ENCODE results near the gene CCDC158. TPM values are rescaled to one million over a fixed set of nuclear protein-coding genes. Genes with fewer than 3 reads are reported as not detected.

The CCDC158 gene
- total RNA-seq, 3 donors from 2014 or later (not counting 1 experiment from before 2014, with no cell fraction given) = not detected

- no peak overlapping the region for H3K4me3 ChIP-seq (ENCODE audit: low read length)
- H3K4me1 Mint-ChIP-seq = no peaks in the 10 kb centered on the region
- peaks cover 2% of the 10 kb centered on the region for H3K27me3 ChIP-seq (ENCODE audit: control insufficient read depth, insufficient read depth, low read length)
- peaks cover 6 to 18% of the 10 kb centered on the region in 2 donors for H3K27me3 Mint-ChIP-seq (ENCODE audit: low read depth in 2 of 2)
- no peak for DNase-seq
- no peaks in the 10 kb centered on the region for H3K36me3 ChIP-seq (ENCODE audit: control insufficient read depth, insufficient read depth, low read length)
- WGBS (ENCODE audit: insufficient coverage) = 84% methylated on average over 3 of the region's 4 CpGs
- peaks cover 0 to under 1% of the 10 kb centered on the region in 2 donors for H3K9me3 Mint-ChIP-seq
- no peaks in the 10 kb centered on the region for H3K4me1 ChIP-seq (ENCODE audit: control insufficient read depth, insufficient read depth, low read length)
- peaks cover 5% of the 10 kb centered on the region for H3K36me3 Mint-ChIP-seq
- no peaks in the 10 kb centered on the region for H3K9me3 ChIP-seq (ENCODE audit: control insufficient read depth, insufficient read depth, low read length)
- intact Hi-C loops (cut with micrococcal nuclease) = no loop called here
- H3K4me3 Mint-ChIP-seq = no peak overlapping the region
- TF ChIP-seq CTCF (IDR thresholded peaks at IDR 0.05) = no peak
- ATAC-seq = no peak
- H3K27ac Mint-ChIP-seq = no peak overlapping the region
- no peak overlapping the region for H3K27ac ChIP-seq (ENCODE audit: low read length)
Measured at GRCh38 chr4:76384052-76384451, 36.9 kb downstream of the CCDC158 start.

GRCh38 chr4:76383001-76383400 lies 37.9 kb downstream of the CCDC158 start:
- Histone ChIP-seq H3K36me3 (ENCODE audit: control insufficient read depth, insufficient read depth, low read length) (no peaks in the 10 kb centered on the region), H3K4me1 (ENCODE audit: control insufficient read depth, insufficient read depth, low read length) (no peaks in the 10 kb centered on the region), H3K4me3 (ENCODE audit: low read length) (no peak overlapping the region), H3K9me3 (ENCODE audit: control insufficient read depth, insufficient read depth, low read length) (no peaks in the 10 kb centered on the region), H3K27me3 (ENCODE audit: control insufficient read depth, insufficient read depth, low read length) (peaks cover 2% of the 10 kb centered on the region), H3K27ac (ENCODE audit: low read length) (no peak overlapping the region)
- peaks cover 0 to 2% of the 10 kb centered on the region in 2 donors for H3K4me1 Mint-ChIP-seq
- H3K36me3 Mint-ChIP-seq = no peaks in the 10 kb centered on the region
- H3K4me3 Mint-ChIP-seq = no peak overlapping the region
- ATAC-seq (no peak), DNase-seq (no peak)
- no peaks in the 10 kb centered on the region for H3K9me3 Mint-ChIP-seq
- 89% methylated on average over 1 of the region's 2 CpGs for WGBS (ENCODE audit: insufficient coverage)
- TF ChIP-seq CTCF (IDR thresholded peaks at IDR 0.05) = no peak
- H3K27ac Mint-ChIP-seq = no peak overlapping the region
- intact Hi-C loops (cut with micrococcal nuclease) = no loop called here
- H3K27me3 Mint-ChIP-seq (ENCODE audit: low read depth in 2 of 2) = peaks cover 6 to 12% of the 10 kb centered on the region in 2 donors

GRCh38 chr4:76381986-76382385 lies 39.0 kb downstream of the CCDC158 start:
- Histone ChIP-seq H3K4me3 (ENCODE audit: low read length) (no peak overlapping the region), H3K27ac (ENCODE audit: low read length) (no peak overlapping the region), H3K4me1 (ENCODE audit: control insufficient read depth, insufficient read depth, low read length) (no peaks in the 10 kb centered on the region), H3K36me3 (ENCODE audit: control insufficient read depth, insufficient read depth, low read length) (no peaks in the 10 kb centered on the region), H3K9me3 (ENCODE audit: control insufficient read depth, insufficient read depth, low read length) (no peaks in the 10 kb centered on the region), H3K27me3 (ENCODE audit: control insufficient read depth, insufficient read depth, low read length) (peaks cover 2% of the 10 kb centered on the region)
- Mint-ChIP-seq H3K9me3 (no peaks in the 10 kb centered on the region), H3K27me3 (ENCODE audit: low read depth in 2 of 2) (peaks cover 6 to 12% of the 10 kb centered on the region in 2 donors), H3K4me1 (peaks cover 0 to 5% of the 10 kb centered on the region in 2 donors), H3K36me3 (no peaks in the 10 kb centered on the region), H3K27ac (no peak overlapping the region), H3K4me3 (no peak overlapping the region)
- WGBS (ENCODE audit: insufficient coverage) = 94% methylated on average over 2 of the region's 3 CpGs
- no peak for TF ChIP-seq CTCF (IDR thresholded peaks at IDR 0.05)
- DNase-seq (no peak), ATAC-seq (no peak)
- intact Hi-C loops (cut with micrococcal nuclease) = no loop called here

- no peak for TF ChIP-seq CTCF (IDR thresholded peaks at IDR 0.05)
- 92% methylated on average over 6 of the region's 6 CpGs for WGBS (ENCODE audit: insufficient coverage)
- no peaks in the 10 kb centered on the region for H3K36me3 Mint-ChIP-seq
- no peak overlapping the region for H3K27ac ChIP-seq (ENCODE audit: low read length)
- peaks cover 0 to 5% of the 10 kb centered on the region in 2 donors for H3K4me1 Mint-ChIP-seq
- H3K27me3 Mint-ChIP-seq (ENCODE audit: low read depth in 2 of 2) = peaks cover 6 to 17% of the 10 kb centered on the region in 2 donors
- H3K27me3 ChIP-seq (ENCODE audit: control insufficient read depth, insufficient read depth, low read length) = peaks cover 2% of the 10 kb centered on the region
- H3K9me3 ChIP-seq (ENCODE audit: control insufficient read depth, insufficient read depth, low read length) = no peaks in the 10 kb centered on the region
- no peaks in the 10 kb centered on the region for H3K4me1 ChIP-seq (ENCODE audit: control insufficient read depth, insufficient read depth, low read length)
- no peaks in the 10 kb centered on the region for H3K9me3 Mint-ChIP-seq
- intact Hi-C loops (cut with micrococcal nuclease) = no loop called here
- H3K27ac Mint-ChIP-seq = no peak overlapping the region
- no peak for DNase-seq
- no peak for ATAC-seq
- no peaks in the 10 kb centered on the region for H3K36me3 ChIP-seq (ENCODE audit: control insufficient read depth, insufficient read depth, low read length)
- no peak overlapping the region for H3K4me3 ChIP-seq (ENCODE audit: low read length)
- H3K4me3 Mint-ChIP-seq = no peak overlapping the region
Measured at GRCh38 chr4:76380561-76380960, 40.4 kb downstream of the CCDC158 start.

All from natural killer cell (primary cell).